ENCODE results near the gene F2RL2. TPM values are rescaled to one million over a fixed set of nuclear protein-coding genes. Genes with fewer than 3 reads are reported as not detected.

The F2RL2 gene
- 6.1 and 8.2 TPM in 2 replicates for total RNA-seq

GRCh38 chr5:76622973-76623596, at the start of gene F2RL2:
Gene F2RL2 (minus strand): TSS chr5:76623403. CDS start chr5:76623230, 173 bp downstream.

Other genes with a start within 250 kb of the F2RL2 start
- gene IQGAP2, start 220.1 kb downstream of the F2RL2 start, total RNA-seq, result 0.69 and 2.9 TPM in 2 replicates
- 121 and 122 TPM in 2 replicates for gene F2R, start 92.7 kb upstream of the F2RL2 start, total RNA-seq
- 16.7 and 30.1 TPM in 2 replicates for gene F2RL1, start 195.6 kb upstream of the F2RL2 start, total RNA-seq
- not detected in 2 replicates for gene S100Z, start 226.6 kb upstream of the F2RL2 start, total RNA-seq